PFSK-1 (cell line): ENCODE results near the gene HBZ.
A peak's percentile ranks its signal among the peaks of the same experiment; 100 is the strongest.

ENCODE experiments used
- FOXP2 ChIP-seq: optimal IDR thresholded peaks from 2 replicates; pipeline ENCODE3; 2011; ENCODE audit warnings: borderline replicate concordance, control low read depth, inconsistent platforms; ENCODE audit not compliant: insufficient read depth; ENCODE audit errors: extremely low read length, extremely low read depth
- POLR2AphosphoS5 ChIP-seq: IDR thresholded peaks from 2 replicates; pipeline ENCODE4 v1.6.1; 2012; ENCODE audit warnings: low read depth, mild to moderate bottlenecking, control low read depth, low read length, moderate library complexity
- REST ChIP-seq, 2 experiments: IDR thresholded peaks; 2 replicates each; pipeline versions ENCODE4 v1.6.1 to v1.8.0; 2011 to 2012; ENCODE audit warnings: low read depth in 2 of 2, low read length in 2 of 2, control low read depth in 1 of 2, inconsistent platforms in 1 of 2, mild to moderate bottlenecking in 1 of 2, moderate library complexity in 1 of 2; ENCODE audit not compliant: insufficient read depth in 1 of 2
- SIN3A ChIP-seq: IDR thresholded peaks from 2 replicates; pipeline ENCODE4 v1.6.1; 2012; ENCODE audit warnings: mild to moderate bottlenecking, low read length, moderate library complexity, borderline replicate concordance; ENCODE audit not compliant: insufficient read depth
- TAF1 ChIP-seq: IDR thresholded peaks from 2 replicates; pipeline ENCODE4 v1.6.1; 2012; ENCODE audit warnings: low read length, control low read depth, borderline replicate concordance; ENCODE audit not compliant: insufficient read depth

The HBZ gene

GRCh38 chr16:180101-180675, 27.7 kb downstream of the HBZ start, which contains the start of gene HBQ1:
Gene HBQ1, plus strand, starts transcription at chr16:180459. Its CDS starts 28 bp downstream, at chr16:180487.
- no peak for TF ChIP-seq FOXP2
- no peak for TF ChIP-seq SIN3A
- no peak for TF ChIP-seq TAF1
- peak; percentile 27 to 76; a peak in 3 of 4 replicates for TF ChIP-seq REST (IDR thresholded peaks at IDR 0.05; ENCODE audit: insufficient read depth in 1 of 2, low read depth in 2 of 2, low read length in 2 of 2)

GRCh38 chr16:180681-181564, 28.5 kb downstream of the HBZ start:
- TF ChIP-seq FOXP2 (peak; percentile 58), POLR2AphosphoS5 (peak; percentile 30; the same call in 1 of the 2 replicates), TAF1 (no peak), SIN3A (no peak), REST (IDR thresholded peaks at IDR 0.05; ENCODE audit: insufficient read depth in 1 of 2, low read depth in 2 of 2, low read length in 2 of 2) (peak in 1 of 2 experiments; percentile 35; a peak in 2 of 4 replicates)

GRCh38 chr16:181565-182021, 29.1 kb downstream of the HBZ start:
- TF ChIP-seq SIN3A (no peak), REST (IDR thresholded peaks at IDR 0.05; ENCODE audit: insufficient read depth in 1 of 2, low read depth in 2 of 2, low read length in 2 of 2) (0 out of 4 replicates have a peak, but pooled peaks of 1 of the 2 experiments have one; percentile 39), POLR2AphosphoS5 (no peak), TAF1 (0 out of 2 replicates have a peak, but pooled peaks have one; percentile 20), FOXP2 (no peak)

- TF ChIP-seq POLR2AphosphoS5 (0 out of 2 replicates have a peak, but pooled peaks have one; percentile 24), FOXP2 (no peak)
Measured at GRCh38 chr16:183005-183404, 30.6 kb downstream of the HBZ start.

- TF ChIP-seq POLR2AphosphoS5 (no peak), SIN3A (no peak), REST (IDR thresholded peaks at IDR 0.05; ENCODE audit: insufficient read depth in 1 of 2, low read depth in 2 of 2, low read length in 2 of 2) (no peak), TAF1 (no peak), FOXP2 (no peak)
Measured at GRCh38 chr16:185213-185612, 32.8 kb downstream of the HBZ start.
